Osteoblast (primary cell): ENCODE data around the gene TAF10. TPM values are rescaled to one million over a fixed set of nuclear protein-coding genes. Genes with fewer than 3 reads are reported as not detected.

Source experiments
- DNase-seq: peaks from one replicate; pipeline ENCODE4 v3.0.0; 2011; ENCODE audit warnings: low spot score, mixed read lengths; ENCODE audit not compliant: insufficient read length; ENCODE audit errors: missing footprints
- H2AFZ ChIP-seq: 2 replicates; pipeline ENCODE4 v1.6.0; 2011; ENCODE audit warnings: mild to moderate bottlenecking, low read length
- H3K27ac ChIP-seq: 2 replicates; pipeline ENCODE4 v1.5.1; 2011; ENCODE audit warnings: mild to moderate bottlenecking, low read depth, low read length, moderate library complexity
- H3K27me3 ChIP-seq: 2 replicates; pipeline ENCODE4 v1.6.0; 2012; ENCODE audit warnings: mild to moderate bottlenecking, control low read depth, inconsistent platforms, low read length, moderate library complexity; ENCODE audit not compliant: insufficient read depth
- H3K36me3 ChIP-seq: 2 replicates; pipeline ENCODE4 v1.5.1; 2011; ENCODE audit warnings: mild to moderate bottlenecking, low read length, control low read depth, moderate library complexity; ENCODE audit not compliant: insufficient read depth
- H3K4me1 ChIP-seq: 2 replicates; pipeline ENCODE4 v1.5.1; 2011; ENCODE audit warnings: mild to moderate bottlenecking, low read length, control low read depth, moderate library complexity; ENCODE audit not compliant: insufficient read depth
- H3K4me2 ChIP-seq: 2 replicates; pipeline ENCODE4 v1.6.0; 2011; ENCODE audit warnings: mild to moderate bottlenecking, low read length; ENCODE audit not compliant: insufficient read depth
- H3K4me3 ChIP-seq: fragments of 200-600 bp; sonication (generic); 3 replicates; pipeline ENCODE4 v1.5.1; 2012; ENCODE audit warnings: mild to moderate bottlenecking, low read length, inconsistent platforms; ENCODE audit not compliant: insufficient read depth
- H3K79me2 ChIP-seq: 2 replicates; pipeline ENCODE4 v1.6.0; 2012; ENCODE audit warnings: mild to moderate bottlenecking, low read length, control low read depth, inconsistent platforms; ENCODE audit not compliant: insufficient read depth
- H3K9me3 ChIP-seq: 2 replicates; pipeline ENCODE4 v1.5.1; 2011; ENCODE audit warnings: low read depth, low read length, control low read depth
- H4K20me1 ChIP-seq: 2 replicates; pipeline ENCODE4 v1.6.0; 2012; ENCODE audit warnings: mild to moderate bottlenecking, low read length, control low read depth; ENCODE audit not compliant: insufficient read depth
- CTCF ChIP-seq: IDR thresholded peaks from 2 replicates; pipeline ENCODE4 v1.5.1; 2011; ENCODE audit warnings: mild to moderate bottlenecking, low read depth, low read length, moderate library complexity; ENCODE audit errors: extremely low read depth
- total RNA-seq: library from RNA; depleted of rRNA; stranded (reverse); fragments of >200 nt; gene quantifications from 2 replicates; pipeline ENCODE4 v1.2.3, GENCODE V29; 2012

TAF10 gene
- total RNA-seq, 1 donor: 23.5 TPM

DNA sequence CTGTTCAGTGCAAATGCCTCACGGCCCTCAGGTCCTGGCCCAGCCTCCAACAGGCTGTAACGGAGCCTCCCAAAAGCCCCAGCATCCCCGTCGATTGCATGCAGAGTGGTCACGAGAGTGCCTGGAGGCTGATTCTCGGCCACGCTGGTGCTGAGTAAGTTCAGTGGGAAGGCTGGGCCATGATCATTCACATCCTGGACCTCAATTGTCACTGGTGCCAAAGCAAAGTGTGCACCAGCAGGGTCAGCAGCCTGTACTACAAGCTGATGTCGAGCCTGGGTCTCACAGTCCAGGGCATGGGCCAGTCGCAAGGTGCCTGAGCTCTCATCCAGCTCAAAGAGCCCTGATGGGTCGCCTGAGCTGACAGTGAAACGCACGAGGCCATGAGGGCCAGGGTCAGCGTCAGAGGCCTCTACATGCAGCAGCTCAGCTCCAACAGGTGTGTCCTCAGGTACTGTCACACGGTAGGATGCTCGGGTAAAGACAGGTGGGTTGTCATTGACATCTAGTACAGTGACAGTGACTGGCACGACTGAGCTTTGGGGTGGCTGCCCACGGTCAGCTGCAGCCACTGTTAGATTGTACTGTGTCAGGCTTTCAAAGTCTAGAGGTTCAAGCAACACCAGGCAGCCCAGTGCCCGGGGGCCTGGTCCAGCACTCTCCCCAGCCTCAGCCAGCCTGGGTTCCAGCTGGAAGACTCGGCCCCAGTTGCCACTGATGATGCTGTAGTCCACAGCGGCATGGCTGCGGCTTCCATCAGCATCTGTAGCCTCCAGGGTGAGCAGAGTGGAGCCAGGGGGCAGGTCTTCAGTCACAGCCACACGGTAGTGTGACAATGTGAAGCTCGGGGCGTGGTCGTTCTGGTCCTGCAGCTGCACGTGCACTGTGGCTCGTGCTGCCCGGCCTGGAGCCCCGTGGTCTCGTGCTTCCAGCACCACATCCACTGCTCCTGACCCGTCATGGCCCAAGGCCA is 11.7 kb upstream of the TAF10 start:
- Histone ChIP-seq H3K36me3 (no peaks in the 10 kb centered on the region), H3K9me3 (no peaks in the 10 kb centered on the region)
- TF ChIP-seq CTCF: no peak

GRCh38 chr11:6622261-6623171 is 10.5 kb upstream of the TAF10 start:
- Histone ChIP-seq H3K4me2 (no peak overlapping the region), H3K79me2 (peaks cover 10% of the 10 kb centered on the region), H3K4me3 (no peak overlapping the region), H3K27me3 (no peaks in the 10 kb centered on the region), H3K4me1 (peaks cover 11% of the 10 kb centered on the region), H3K27ac (no peak overlapping the region), H3K9me3 (no peaks in the 10 kb centered on the region), H2AFZ (no peak overlapping the region), H3K36me3 (no peaks in the 10 kb centered on the region), H4K20me1 (no peaks in the 10 kb centered on the region)
- no peak for TF ChIP-seq CTCF
- DNase-seq: peak; percentile 91

More for the DNA sequence above, 11.7 kb upstream of the TAF10 start:
- Histone ChIP-seq H4K20me1 (no peaks in the 10 kb centered on the region), H3K79me2 (peaks cover 5% of the 10 kb centered on the region), H3K4me2 (no peak overlapping the region), H2AFZ (no peak overlapping the region), H3K4me3 (no peak overlapping the region), H3K27me3 (no peaks in the 10 kb centered on the region), H3K4me1 (peaks cover under 1% of the 10 kb centered on the region), H3K27ac (no peak overlapping the region)
- DNase-seq: peak; percentile 73

GRCh38 chr11:6621711-6622211 is 9.7 kb upstream of the TAF10 start:
- peaks cover 19% of the 10 kb centered on the region for H3K4me1 ChIP-seq
- no peak overlapping the region for H3K4me3 ChIP-seq
- H3K27me3 ChIP-seq: no peaks in the 10 kb centered on the region
- H3K79me2 ChIP-seq: peaks cover 18% of the 10 kb centered on the region
- H3K36me3 ChIP-seq: no peaks in the 10 kb centered on the region
- DNase-seq: peak; percentile 83
- H2AFZ ChIP-seq: no peak overlapping the region
- H3K4me2 ChIP-seq: no peak overlapping the region
- H3K27ac ChIP-seq: no peak overlapping the region
- TF ChIP-seq CTCF: no peak
- no peaks in the 10 kb centered on the region for H4K20me1 ChIP-seq
- no peaks in the 10 kb centered on the region for H3K9me3 ChIP-seq
